Measurements from ENCODE around the gene GABRD. TPM values are rescaled to one million over a fixed set of nuclear protein-coding genes. Genes with fewer than 3 reads are reported as not detected.

Gene GABRD
- total and polyA plus RNA-seq, 2 of the 13 experiments (the other 11 are each of a cell fraction or from before 2014, with no cell fraction given): not detected

- ChIA-PET CTCF (ENCODE audit: low intra/inter-chr PET ratio, low total read pairs) (no interaction called here), POLR2A (no interaction called here)
- TF ChIP-seq ZNF816 (CRISPR knock-in tag; IDR thresholded peaks at IDR 0.05; ENCODE audit: borderline replicate concordance) (no peak), CREBL2 (CRISPR knock-in tag; IDR thresholded peaks at IDR 0.05; ENCODE audit: borderline replicate concordance) (no peak), HMGXB3 (CRISPR knock-in tag; IDR thresholded peaks at IDR 0.05; ENCODE audit: borderline replicate concordance) (no peak), ZBTB20 (CRISPR knock-in tag; IDR thresholded peaks at IDR 0.05; ENCODE audit: borderline replicate concordance, low read depth) (no peak), ZBTB21 (CRISPR knock-in tag; IDR thresholded peaks at IDR 0.05) (no peak), ZBTB1 (CRISPR knock-in tag; IDR thresholded peaks at IDR 0.05; ENCODE audit: borderline replicate concordance) (no peak), ZNF841 (CRISPR knock-in tag; IDR thresholded peaks at IDR 0.05; ENCODE audit: borderline replicate concordance) (no peak), MEIS1 (CRISPR knock-in tag; IDR thresholded peaks at IDR 0.05; ENCODE audit: borderline replicate concordance) (no peak), ZNF253 (CRISPR knock-in tag; IDR thresholded peaks at IDR 0.05; ENCODE audit: borderline replicate concordance) (no peak), USF2 (IDR thresholded peaks at IDR 0.05; ENCODE audit: low read depth, low read length) (no peak), USF2 (CRISPR knock-in tag; IDR thresholded peaks at IDR 0.05; ENCODE audit: borderline replicate concordance) (no peak), ZNF672 (CRISPR knock-in tag; IDR thresholded peaks at IDR 0.05) (no peak), ZFP36 (IDR thresholded peaks at IDR 0.05; ENCODE audit: borderline replicate concordance, low read depth, low read length, partially characterized antibody) (no peak)
- TF ChIP-seq, protein P1, sequence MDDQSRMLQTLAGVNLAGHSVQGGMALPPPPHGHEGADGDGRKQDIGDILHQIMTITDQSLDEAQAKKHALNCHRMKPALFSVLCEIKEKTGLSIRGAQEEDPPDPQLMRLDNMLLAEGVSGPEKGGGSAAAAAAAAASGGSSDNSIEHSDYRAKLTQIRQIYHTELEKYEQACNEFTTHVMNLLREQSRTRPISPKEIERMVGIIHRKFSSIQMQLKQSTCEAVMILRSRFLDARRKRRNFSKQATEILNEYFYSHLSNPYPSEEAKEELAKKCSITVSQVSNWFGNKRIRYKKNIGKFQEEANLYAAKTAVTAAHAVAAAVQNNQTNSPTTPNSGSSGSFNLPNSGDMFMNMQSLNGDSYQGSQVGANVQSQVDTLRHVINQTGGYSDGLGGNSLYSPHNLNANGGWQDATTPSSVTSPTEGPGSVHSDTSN (CRISPR knock-in tag; IDR thresholded peaks at IDR 0.05; ENCODE audit: borderline replicate concordance): no peak
- TF ChIP-seq, protein P2, sequence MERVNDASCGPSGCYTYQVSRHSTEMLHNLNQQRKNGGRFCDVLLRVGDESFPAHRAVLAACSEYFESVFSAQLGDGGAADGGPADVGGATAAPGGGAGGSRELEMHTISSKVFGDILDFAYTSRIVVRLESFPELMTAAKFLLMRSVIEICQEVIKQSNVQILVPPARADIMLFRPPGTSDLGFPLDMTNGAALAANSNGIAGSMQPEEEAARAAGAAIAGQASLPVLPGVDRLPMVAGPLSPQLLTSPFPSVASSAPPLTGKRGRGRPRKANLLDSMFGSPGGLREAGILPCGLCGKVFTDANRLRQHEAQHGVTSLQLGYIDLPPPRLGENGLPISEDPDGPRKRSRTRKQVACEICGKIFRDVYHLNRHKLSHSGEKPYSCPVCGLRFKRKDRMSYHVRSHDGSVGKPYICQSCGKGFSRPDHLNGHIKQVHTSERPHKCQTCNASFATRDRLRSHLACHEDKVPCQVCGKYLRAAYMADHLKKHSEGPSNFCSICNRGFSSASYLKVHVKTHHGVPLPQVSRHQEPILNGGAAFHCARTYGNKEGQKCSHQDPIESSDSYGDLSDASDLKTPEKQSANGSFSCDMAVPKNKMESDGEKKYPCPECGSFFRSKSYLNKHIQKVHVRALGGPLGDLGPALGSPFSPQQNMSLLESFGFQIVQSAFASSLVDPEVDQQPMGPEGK (CRISPR knock-in tag; IDR thresholded peaks at IDR 0.05): no peak
These were observed 35.4 kb downstream of the GABRD start for GRCh38 chr1:2054560-2054959.

More at GRCh38 chr1:2054560-2054959, 35.4 kb downstream of the GABRD start:
- intact Hi-C loops (cut with micrococcal nuclease; ENCODE audit: unreplicated experiment) (no loop called here), in situ Hi-C loops (cut with HindIII; ENCODE audit: extremely low pct_ligation_motif_present, low pct_unique_long_range_greater_than_20kb) (no loop called here)
- H2AFZ ChIP-seq (ENCODE audit: low read length): no peak overlapping the region
- peaks cover 27% of the 10 kb centered on the region for H3K4me1 ChIP-seq (ENCODE audit: insufficient read depth, low read length)
- no peak overlapping the region for H3K4me2 ChIP-seq (ENCODE audit: low read depth, low read length)
- WGBS (ENCODE audit: low lambda C conversion rate): 92% methylated on average over 22 of the region's 22 CpGs
- 0 out of 2 replicates have a peak, but pooled peaks cover 5% of the 10 kb centered on the region for H4K20me1 ChIP-seq (ENCODE audit: insufficient read depth, low read length)
- no peaks in the 10 kb centered on the region for H3K9me3 ChIP-seq (ENCODE audit: low read length)
- no peaks in the 10 kb centered on the region for H3K27me3 ChIP-seq (ENCODE audit: control insufficient read depth in 1 of 2, insufficient read depth in 2 of 2, low read length in 2 of 2)
- no peak overlapping the region for H3K27ac ChIP-seq (ENCODE audit: extremely low read length, insufficient read depth, low read length)
- peaks cover 9 to 19% of the 10 kb centered on the region in 2 experiments; a peak in 4 of 5 replicates for H3K36me3 ChIP-seq (replicated peaks in 1 of 2; ENCODE audit: control insufficient read depth in 1 of 2, insufficient read depth in 2 of 2, low read length in 2 of 2)
- H3K9ac ChIP-seq (ENCODE audit: insufficient read depth, low read depth, low read length): no peak overlapping the region
- no peak for ATAC-seq
- no peak overlapping the region for H3K4me3 ChIP-seq (replicated peaks in 1 of 3; ENCODE audit: insufficient read depth in 1 of 3, low read depth in 2 of 3, low read length in 3 of 3)
- BruUV-seq (replicated peaks): no TSS peak
- H3K79me2 ChIP-seq (ENCODE audit: insufficient read depth, low read length): peaks cover 3% of the 10 kb centered on the region
- no peak for DNase-seq (ENCODE audit: low spot score)
- FAIRE-seq: no peak

Measured in HepG2 (cell line).